NCI-H526 treated with DMSO at 0.1 percent for 48 hours (cell line): Measurements from ENCODE around the gene APBA1.

Source experiments
- DNase-seq: peaks from one replicate; lab custom pipeline; 2025; lab: John Stamatoyannopoulos, UW

APBA1 gene

GRCh38 chr9:69671879-69672595, at the start of gene APBA1:
APBA1 (minus strand) TSS chr9:69672371.
- DNase-seq: peak; percentile 30

- no peak for DNase-seq
These were observed 47.8 kb upstream of the APBA1 start for GRCh38 chr9:69719983-69720382.

DNA sequence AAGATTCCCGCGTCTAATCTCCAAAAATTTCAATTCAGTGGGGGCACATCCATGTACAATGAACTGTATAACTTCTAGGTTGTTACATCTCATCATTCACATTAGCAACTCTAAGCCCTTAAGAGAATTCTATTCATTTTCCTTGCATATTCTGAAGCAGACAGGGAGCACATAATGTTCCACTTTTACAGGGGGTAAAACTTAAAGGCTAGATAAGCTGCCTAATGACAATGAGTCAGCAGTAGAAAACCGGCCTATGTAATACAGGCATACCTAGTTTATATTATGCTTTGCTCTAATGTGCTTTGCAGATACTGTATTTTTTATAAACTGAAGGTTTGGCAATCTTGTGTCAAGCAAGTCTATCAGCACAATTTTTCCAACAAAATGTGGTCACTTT, 47.2 kb upstream of the APBA1 start:
- no peak for DNase-seq

DNA sequence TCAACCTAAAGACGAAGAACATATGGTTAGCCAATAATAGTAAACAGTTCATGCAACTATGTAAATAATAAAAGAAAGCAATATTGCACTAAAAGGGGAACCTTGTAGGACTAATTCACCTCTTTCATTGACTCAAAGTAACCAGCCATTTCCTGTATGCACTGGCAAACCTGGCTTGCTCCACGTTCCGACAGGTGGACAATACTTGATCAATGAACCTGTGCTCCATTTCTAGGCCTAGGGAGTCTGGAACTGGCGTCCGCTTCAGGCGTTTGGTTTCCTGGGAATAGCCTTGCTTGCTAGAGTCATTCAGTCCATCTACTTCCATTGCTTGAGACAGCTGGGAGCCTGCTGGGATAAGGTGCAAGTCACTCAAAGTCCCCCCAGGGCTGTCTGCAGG, 46.0 kb upstream of the APBA1 start:
- DNase-seq: no peak

- DNase-seq: no peak
These were observed 43.7 kb upstream of the APBA1 start for GRCh38 chr9:69715825-69716224.

GRCh38 chr9:69715096-69715495, 42.9 kb upstream of the APBA1 start:
- no peak for DNase-seq

GRCh38 chr9:69697475-69697874, 25.3 kb upstream of the APBA1 start:
- no peak for DNase-seq

DNA sequence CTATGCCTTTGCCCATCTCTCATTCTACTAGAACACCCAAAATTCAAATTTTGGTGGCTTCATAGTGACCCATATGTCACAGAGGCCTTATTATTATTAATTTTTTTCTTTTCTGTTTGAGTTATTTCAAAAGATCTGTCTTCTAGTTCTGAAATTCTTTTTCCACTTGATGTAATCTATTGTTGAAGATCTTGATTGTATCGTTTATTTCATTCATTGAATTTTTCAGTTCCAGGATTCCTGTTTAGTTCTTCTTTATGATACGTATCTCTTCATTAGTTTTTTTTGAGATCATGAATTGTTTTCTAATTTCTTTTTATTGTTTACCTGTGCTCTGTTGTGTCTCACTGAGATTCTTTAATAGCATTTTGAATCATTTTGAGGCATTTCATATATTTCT, 24.6 kb upstream of the APBA1 start:
- no peak for DNase-seq

DNA sequence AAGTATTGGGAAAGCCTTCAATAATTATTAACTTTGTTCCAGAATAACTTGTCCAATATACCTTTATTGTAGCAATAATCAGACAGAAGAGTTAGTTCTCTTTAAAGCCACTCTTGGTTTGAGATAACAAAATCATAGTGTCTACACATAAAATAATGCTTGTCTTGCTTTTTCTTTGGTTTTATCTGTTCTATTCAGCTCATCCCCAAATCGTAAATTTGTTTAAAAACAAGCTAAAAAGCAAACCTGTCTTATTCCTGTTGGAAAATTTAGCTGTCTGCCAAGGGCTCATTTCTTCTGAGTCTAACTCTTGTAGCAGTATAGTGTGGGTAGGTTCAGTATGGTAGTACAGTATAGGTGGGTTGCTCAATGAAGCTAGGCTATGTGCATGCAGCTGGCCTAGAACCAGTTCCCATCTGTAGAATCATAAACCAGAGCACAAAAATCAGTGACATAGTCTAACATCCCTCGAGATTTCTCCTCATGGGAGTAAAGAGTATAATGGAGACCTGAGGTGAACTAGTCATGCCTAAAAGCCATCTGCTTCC, 17.9 kb upstream of the APBA1 start:
- no peak for DNase-seq

GRCh38 chr9:69683927-69684326, 11.8 kb upstream of the APBA1 start:
- DNase-seq: no peak

- DNase-seq: no peak
These were observed 6.8 kb upstream of the APBA1 start for GRCh38 chr9:69678843-69679538.

GRCh38 chr9:69677931-69678330, 5.8 kb upstream of the APBA1 start:
- DNase-seq: no peak

DNA sequence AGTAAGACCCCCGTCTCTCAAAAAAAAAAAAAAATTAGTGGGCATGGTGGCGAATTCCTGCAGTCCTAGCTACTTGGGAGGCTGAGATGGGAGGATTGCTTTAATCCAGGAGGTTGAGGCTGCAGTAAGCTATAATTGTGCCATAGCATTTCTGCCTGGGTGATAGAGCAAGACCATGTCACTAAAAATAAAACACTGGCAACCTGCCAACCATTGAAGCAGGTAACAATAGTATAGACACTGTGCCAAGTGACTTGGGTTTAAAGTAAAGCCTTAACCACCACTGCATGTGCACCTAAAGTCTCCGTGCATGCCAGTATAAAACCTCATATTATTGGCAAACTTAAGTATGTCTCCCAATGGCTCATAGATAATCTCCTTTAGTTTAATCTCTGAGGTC, 3.4 kb upstream of the APBA1 start:
- no peak for DNase-seq

- DNase-seq: no peak
These were observed 2.7 kb upstream of the APBA1 start for GRCh38 chr9:69674716-69675438.

DNA sequence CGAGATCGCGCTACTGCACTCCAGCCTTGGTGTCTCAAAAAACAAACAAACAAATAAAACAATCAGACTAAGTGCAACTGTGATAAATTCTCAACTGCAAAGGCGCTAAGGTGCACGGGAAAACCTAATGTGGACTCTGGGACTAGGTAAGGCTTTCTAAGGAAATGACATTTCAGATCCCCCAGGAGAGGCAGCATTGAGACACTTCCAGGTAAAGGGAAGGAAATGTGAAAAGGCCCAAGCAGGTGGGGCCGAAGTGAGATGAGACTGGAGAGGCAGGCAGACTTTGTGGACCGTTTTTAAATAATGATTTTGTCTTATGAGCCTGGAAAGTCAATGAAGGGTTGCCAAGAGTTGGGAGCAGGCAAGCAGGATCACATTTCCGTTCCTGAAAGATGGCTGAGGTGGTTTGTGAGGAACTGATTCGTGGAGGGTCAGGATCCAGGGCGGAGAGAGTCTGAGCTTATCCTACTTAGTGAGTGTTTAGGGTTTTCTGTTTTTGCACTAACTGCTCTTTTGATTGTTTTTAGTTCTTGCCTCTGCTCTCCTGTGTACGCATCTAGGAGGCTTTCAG, 2.0 kb upstream of the APBA1 start:
- no peak for DNase-seq

- no peak for DNase-seq
These were observed 1.1 kb upstream of the APBA1 start for GRCh38 chr9:69673311-69673640.

DNA sequence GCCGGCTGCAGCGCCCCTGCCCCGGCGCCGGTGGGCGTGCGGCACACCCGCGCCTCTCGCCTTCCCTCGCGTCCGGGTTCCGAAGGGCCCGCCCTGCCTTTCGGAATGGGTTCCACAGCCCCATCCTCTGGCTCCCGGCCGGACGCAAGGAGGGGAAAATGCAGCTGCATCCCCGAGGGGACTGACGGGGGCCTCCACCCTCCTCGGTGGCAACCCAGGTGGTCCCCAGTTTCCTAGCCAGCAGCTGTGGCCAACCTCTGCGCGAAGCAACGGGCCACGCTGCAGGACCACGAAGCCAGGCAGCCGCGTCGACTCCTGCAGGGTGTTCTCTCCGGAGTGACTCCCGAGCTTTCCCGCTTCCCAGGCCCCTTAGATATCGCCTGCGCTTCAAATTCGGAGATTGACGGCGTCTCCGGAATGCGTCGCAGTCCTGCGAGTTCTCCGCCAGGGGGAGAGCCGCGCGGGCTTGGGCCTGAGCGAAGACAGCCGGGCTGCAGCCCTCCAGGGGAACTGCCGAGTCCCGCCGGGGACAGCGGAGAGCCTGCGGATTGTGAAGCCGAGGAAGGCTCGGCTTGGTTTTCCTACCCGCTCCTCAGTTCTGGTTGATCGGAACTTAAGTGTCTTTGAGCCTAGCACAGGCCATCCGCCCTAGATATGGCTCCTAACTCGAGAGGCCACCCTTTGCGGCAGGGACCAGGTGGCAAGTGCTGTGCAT, 582 bp upstream of the APBA1 start:
- peak; percentile 69 for DNase-seq

DNA sequence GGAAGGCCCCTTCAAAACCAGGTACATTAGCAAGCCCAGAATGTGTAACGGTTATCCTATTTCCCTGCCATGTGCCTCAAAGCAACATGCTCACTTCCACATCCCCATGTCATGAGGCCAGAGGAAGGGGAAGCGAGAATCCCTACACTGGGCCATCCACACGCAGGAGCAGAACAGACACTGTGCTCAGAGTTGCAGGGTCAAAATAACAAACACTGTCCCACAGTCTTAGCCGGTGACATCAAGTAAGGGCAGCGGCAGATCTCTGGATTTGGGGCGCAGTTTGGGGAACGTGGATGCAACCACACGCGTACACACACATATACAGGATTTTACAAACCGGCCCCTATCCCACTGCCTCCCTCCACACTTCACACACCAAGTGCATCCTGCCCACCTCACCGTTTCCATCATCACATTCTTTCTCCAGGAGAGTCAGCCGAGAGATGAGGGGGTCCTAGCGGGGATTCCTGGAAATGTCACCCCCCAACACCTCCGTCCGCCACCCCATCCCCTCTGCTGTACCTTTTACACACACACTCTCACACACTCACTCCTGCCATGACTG, 776 bp downstream of the APBA1 start:
- DNase-seq: no peak

- no peak for DNase-seq
These were observed 4.9 kb downstream of the APBA1 start for GRCh38 chr9:69667306-69667705.

- DNase-seq: no peak
These were observed 11.9 kb downstream of the APBA1 start for GRCh38 chr9:69660304-69660703.

DNA sequence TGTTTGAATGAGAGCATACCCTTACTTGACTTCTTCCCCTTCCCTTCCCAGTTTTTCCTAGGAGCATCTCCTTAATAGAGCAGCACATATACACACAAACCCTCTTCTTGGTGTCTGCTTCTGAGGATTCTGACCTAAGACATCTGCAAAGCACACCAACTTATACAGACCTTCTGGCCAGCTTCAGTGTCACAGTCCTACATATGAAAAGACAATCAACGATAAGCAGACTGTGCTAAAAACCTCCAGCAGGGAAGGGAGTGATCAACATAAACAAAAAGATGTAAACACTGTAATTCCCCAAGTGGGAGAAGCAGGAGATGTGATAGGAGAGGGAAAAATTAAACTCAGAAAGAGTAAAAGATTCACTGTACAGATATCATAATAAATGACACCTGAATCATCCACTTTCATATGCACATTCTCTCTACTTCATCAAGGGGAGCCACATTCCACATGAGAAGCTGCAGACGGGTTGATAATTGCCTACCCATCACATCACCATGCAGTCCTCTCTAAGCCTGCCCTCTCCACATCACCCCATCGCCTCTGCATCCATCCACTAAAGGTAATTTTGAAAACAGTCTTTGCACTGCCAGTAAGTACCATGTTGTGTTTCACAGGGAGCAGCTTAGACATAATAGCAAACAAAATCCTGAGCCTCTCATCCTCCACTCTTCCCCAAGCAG, 13.0 kb downstream of the APBA1 start:
- DNase-seq: no peak
